Type B pancreatic cell (in vitro differentiated cells): ENCODE data around the gene ZP4. TPM values are rescaled to one million over a fixed set of nuclear protein-coding genes. Genes with fewer than 3 reads are reported as not detected.
A peak's percentile ranks its signal among the peaks of the same experiment; 100 is the strongest.

Source experiments
- DNase-seq: peaks from one replicate; pipeline ENCODE4 v3.0.0; 2021; ENCODE audit warnings: mixed read lengths; ENCODE audit not compliant: unreplicated experiment; ENCODE audit errors: extremely low spot score
- H3K27ac Mint-ChIP-seq: 2 replicates; pipeline ENCODE4 v1.8.0; 2021; ENCODE audit warnings: mild to moderate bottlenecking, mixed read lengths
- H3K27me3 Mint-ChIP-seq: 2 replicates; pipeline ENCODE4 v1.8.0; 2021; ENCODE audit warnings: mixed read lengths
- H3K36me3 Mint-ChIP-seq: 2 replicates; pipeline ENCODE4 v1.8.0; 2021; ENCODE audit warnings: mixed read lengths
- H3K4me1 Mint-ChIP-seq: one replicate; pipeline ENCODE4 v1.8.0; 2021; ENCODE audit warnings: mixed read lengths; ENCODE audit not compliant: unreplicated experiment
- H3K4me3 Mint-ChIP-seq: 2 replicates; pipeline ENCODE4 v1.8.0; 2021; ENCODE audit warnings: mild to moderate bottlenecking, mixed read lengths
- H3K9me3 Mint-ChIP-seq: 2 replicates; pipeline ENCODE4 v1.8.0; 2021; ENCODE audit warnings: mixed read lengths
- total RNA-seq: library from RNA; stranded (reverse); gene quantifications from 2 replicates; pipeline ENCODE4 v1.2.1, GENCODE V29; 2021; ENCODE audit warnings: low replicate concordance
- TF ChIP-seq, protein P1 (sequence below): fragments of 200-600 bp; sonication (generic); conservative IDR thresholded peaks from 2 replicates; pipeline ENCODE4 v1.5.0; 2021; ENCODE audit warnings: antibody characterized with exemption, mild to moderate bottlenecking

Gene ZP4
- total RNA-seq, 1 donor from 2014 or later = not detected

DNA sequence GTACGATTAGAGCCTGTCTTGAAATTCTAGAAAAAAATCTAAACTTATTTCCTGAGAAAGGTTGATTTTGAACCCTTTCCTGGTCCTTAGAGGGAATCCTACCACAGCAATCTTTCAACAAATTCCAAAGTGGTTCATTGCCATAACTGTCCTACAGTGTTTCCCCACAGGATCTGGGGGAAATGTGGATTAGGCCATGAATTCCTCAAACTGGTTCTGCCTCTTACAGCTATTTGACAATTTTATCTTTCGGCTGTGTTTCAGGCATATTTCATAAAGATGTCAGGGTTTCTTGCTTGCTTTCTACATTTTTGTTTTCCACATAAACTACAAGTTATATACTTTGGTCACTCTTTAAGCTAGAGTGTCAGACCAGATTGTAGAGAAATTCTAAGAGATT, 544 bp upstream of the ZP4 start:
- Mint-ChIP-seq H3K27ac (no peak overlapping the region), H3K27me3 (peaks cover 9% of the 10 kb centered on the region), H3K4me3 (no peak overlapping the region), H3K36me3 (no peaks in the 10 kb centered on the region), H3K9me3 (no peaks in the 10 kb centered on the region), H3K4me1 (no peaks in the 10 kb centered on the region)
- TF ChIP-seq, protein P1, sequence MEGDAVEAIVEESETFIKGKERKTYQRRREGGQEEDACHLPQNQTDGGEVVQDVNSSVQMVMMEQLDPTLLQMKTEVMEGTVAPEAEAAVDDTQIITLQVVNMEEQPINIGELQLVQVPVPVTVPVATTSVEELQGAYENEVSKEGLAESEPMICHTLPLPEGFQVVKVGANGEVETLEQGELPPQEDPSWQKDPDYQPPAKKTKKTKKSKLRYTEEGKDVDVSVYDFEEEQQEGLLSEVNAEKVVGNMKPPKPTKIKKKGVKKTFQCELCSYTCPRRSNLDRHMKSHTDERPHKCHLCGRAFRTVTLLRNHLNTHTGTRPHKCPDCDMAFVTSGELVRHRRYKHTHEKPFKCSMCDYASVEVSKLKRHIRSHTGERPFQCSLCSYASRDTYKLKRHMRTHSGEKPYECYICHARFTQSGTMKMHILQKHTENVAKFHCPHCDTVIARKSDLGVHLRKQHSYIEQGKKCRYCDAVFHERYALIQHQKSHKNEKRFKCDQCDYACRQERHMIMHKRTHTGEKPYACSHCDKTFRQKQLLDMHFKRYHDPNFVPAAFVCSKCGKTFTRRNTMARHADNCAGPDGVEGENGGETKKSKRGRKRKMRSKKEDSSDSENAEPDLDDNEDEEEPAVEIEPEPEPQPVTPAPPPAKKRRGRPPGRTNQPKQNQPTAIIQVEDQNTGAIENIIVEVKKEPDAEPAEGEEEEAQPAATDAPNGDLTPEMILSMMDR = no peak
- no peak for DNase-seq

GRCh38 chr1:237890416-237890815, 306 bp downstream of the ZP4 start:
- no peak overlapping the region for H3K27ac Mint-ChIP-seq
- H3K4me3 Mint-ChIP-seq = no peak overlapping the region
- H3K27me3 Mint-ChIP-seq = peaks cover 14% of the 10 kb centered on the region
- TF ChIP-seq, protein P1 = no peak
- no peak for DNase-seq
- H3K36me3 Mint-ChIP-seq = no peaks in the 10 kb centered on the region
- H3K4me1 Mint-ChIP-seq = no peaks in the 10 kb centered on the region
- H3K9me3 Mint-ChIP-seq = peaks cover 7% of the 10 kb centered on the region

- no peaks in the 10 kb centered on the region for H3K36me3 Mint-ChIP-seq
- H3K4me3 Mint-ChIP-seq = no peak overlapping the region
- peaks cover 7% of the 10 kb centered on the region for H3K9me3 Mint-ChIP-seq
- TF ChIP-seq, protein P1 = no peak
- DNase-seq = no peak
- H3K4me1 Mint-ChIP-seq = no peaks in the 10 kb centered on the region
- no peak overlapping the region for H3K27ac Mint-ChIP-seq
- H3K27me3 Mint-ChIP-seq = peaks cover 14% of the 10 kb centered on the region
These were observed 2.6 kb downstream of the ZP4 start for GRCh38 chr1:237888143-237888542.

- Mint-ChIP-seq H3K27ac (no peak overlapping the region), H3K27me3 (peaks cover 14% of the 10 kb centered on the region), H3K4me3 (no peak overlapping the region), H3K9me3 (peaks cover 7% of the 10 kb centered on the region), H3K4me1 (no peaks in the 10 kb centered on the region), H3K36me3 (no peaks in the 10 kb centered on the region)
- TF ChIP-seq, protein P1 = no peak
- DNase-seq = no peak
These were observed 3.2 kb downstream of the ZP4 start for GRCh38 chr1:237887542-237887941.

DNA sequence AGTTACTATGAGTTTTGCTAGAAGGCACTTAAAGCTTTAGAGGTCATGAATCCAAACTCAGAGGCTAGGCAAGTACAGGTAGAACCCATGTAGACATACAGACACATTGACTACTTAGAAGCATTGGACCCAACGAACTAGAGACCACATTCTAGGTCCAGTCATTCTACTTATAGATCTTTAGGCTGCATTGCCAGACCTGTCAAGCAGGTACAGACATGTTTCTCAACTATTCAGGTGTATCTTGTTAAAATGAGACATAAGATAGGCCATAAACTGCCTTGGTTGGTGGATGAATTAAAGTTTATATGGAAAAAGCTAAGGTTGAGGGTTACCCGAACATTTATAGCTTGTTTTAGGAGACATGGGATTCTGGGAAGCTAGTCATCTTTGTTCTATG, 6.5 kb downstream of the ZP4 start:
- DNase-seq = no peak
- no peaks in the 10 kb centered on the region for H3K4me1 Mint-ChIP-seq
- no peak overlapping the region for H3K4me3 Mint-ChIP-seq
- TF ChIP-seq, protein P1 = no peak
- H3K27ac Mint-ChIP-seq = no peak overlapping the region
- no peaks in the 10 kb centered on the region for H3K36me3 Mint-ChIP-seq
- peaks cover 10% of the 10 kb centered on the region for H3K27me3 Mint-ChIP-seq
- H3K9me3 Mint-ChIP-seq = peaks cover 12% of the 10 kb centered on the region

- H3K4me3 Mint-ChIP-seq = no peak overlapping the region
- H3K4me1 Mint-ChIP-seq = no peaks in the 10 kb centered on the region
- peaks cover 6% of the 10 kb centered on the region for H3K9me3 Mint-ChIP-seq
- TF ChIP-seq, protein P1 = no peak
- H3K36me3 Mint-ChIP-seq = no peaks in the 10 kb centered on the region
- peak overlapping the region; percentile 55 for H3K27ac Mint-ChIP-seq
- no peak for DNase-seq
- no peaks in the 10 kb centered on the region for H3K27me3 Mint-ChIP-seq
These were observed 11.5 kb downstream of the ZP4 start for GRCh38 chr1:237879195-237879594.
